ENCODE measurements around the gene PPFIBP2. TPM values are rescaled to one million over a fixed set of nuclear protein-coding genes. Genes with fewer than 3 reads are reported as not detected.

The PPFIBP2 gene
- total RNA-seq, 1 donor from 2014 or later, result 112 TPM

GRCh38 chr11:7495882-7496551, 17.8 kb upstream of the PPFIBP2 start:
- Mint-ChIP-seq H3K4me3 (peak overlapping the region; percentile 68), H3K27ac (peak overlapping the region; percentile 94), H3K9me3 (no peaks in the 10 kb centered on the region), H3K36me3 (ENCODE audit: low read depth) (no peaks in the 10 kb centered on the region), H3K4me1 (peaks cover 79% of the 10 kb centered on the region), H3K27me3 (no peaks in the 10 kb centered on the region)
- ChIA-PET CTCF (interaction anchor here (0.9 to 2.3 kb wide), 4 partner anchors 15 to 169 kb away, joined by 3 to 11 read pairs (median 3); partner anchors contain the start of gene PPFIBP2), POLR2A (interaction anchor here (0.6 to 4.7 kb wide), 12 partner anchors 10 to 1873 kb away, joined by 3 to 91 read pairs (median 4); partner anchors contain the start of genes OLFML1, PPFIBP2 and TPP1)
- DNase-seq, result peak; percentile 49
- intact Hi-C loops (cut with micrococcal nuclease), result loop anchor here (1.0 to 10.0 kb wide), 7 partner anchors 16 to 1031 kb away; partner anchors contain the start of gene EIF3F
- no peak for TF ChIP-seq CTCF (IDR thresholded peaks at IDR 0.05)
- peak; percentile 78 for ATAC-seq (ENCODE audit: low read depth)

- no peak for DNase-seq
- H3K27ac Mint-ChIP-seq, result peak overlapping the region; percentile 94
- H3K4me3 Mint-ChIP-seq, result peak overlapping the region; percentile 32
- no peak for TF ChIP-seq CTCF (IDR thresholded peaks at IDR 0.05)
- ATAC-seq (ENCODE audit: low read depth), result no peak
- CTCF ChIA-PET, result interaction anchor here (2.3 kb wide), 1 partner anchor 15 kb away, joined by 11 read pairs; the partner anchor contains the start of gene PPFIBP2
- H3K27me3 Mint-ChIP-seq, result no peaks in the 10 kb centered on the region
- POLR2A ChIA-PET, result interaction anchor here (4.7 kb wide), 1 partner anchor 14 kb away, joined by 91 read pairs; the partner anchor contains the start of gene PPFIBP2
- no peaks in the 10 kb centered on the region for H3K36me3 Mint-ChIP-seq (ENCODE audit: low read depth)
- intact Hi-C loops (cut with micrococcal nuclease), result loop anchor here (1.0 to 10.0 kb wide), 2 partner anchors 8 to 1033 kb away; no protein-coding TSS in a partner anchor
- peaks cover 65% of the 10 kb centered on the region for H3K4me1 Mint-ChIP-seq
- H3K9me3 Mint-ChIP-seq, result no peaks in the 10 kb centered on the region
These were observed 15.6 kb upstream of the PPFIBP2 start for GRCh38 chr11:7498193-7498592.

- TF ChIP-seq CTCF (IDR thresholded peaks at IDR 0.05), result no peak
- H3K36me3 Mint-ChIP-seq (ENCODE audit: low read depth), result no peaks in the 10 kb centered on the region
- ChIA-PET POLR2A (interaction anchor here (0.8 to 4.7 kb wide), 2 partner anchors 14 to 22 kb away, joined by 3 to 91 read pairs; partner anchors contain the start of gene PPFIBP2), CTCF (no interaction called here)
- H3K4me3 Mint-ChIP-seq, result no peak overlapping the region
- DNase-seq, result no peak
- no peaks in the 10 kb centered on the region for H3K9me3 Mint-ChIP-seq
- peaks cover 56% of the 10 kb centered on the region for H3K4me1 Mint-ChIP-seq
- intact Hi-C loops (cut with micrococcal nuclease), result loop anchor here (10.0 kb wide), 1 partner anchor 1034 kb away; no protein-coding TSS in a partner anchor
- peak overlapping the region; percentile 94 for H3K27ac Mint-ChIP-seq
- no peak for ATAC-seq (ENCODE audit: low read depth)
- no peaks in the 10 kb centered on the region for H3K27me3 Mint-ChIP-seq
These were observed 14.7 kb upstream of the PPFIBP2 start for GRCh38 chr11:7499081-7499480.

- ChIA-PET POLR2A (interaction anchor here (2.6 kb wide), 1 partner anchor 11 kb away, joined by 28 read pairs; the partner anchor contains the start of gene PPFIBP2), CTCF (no interaction called here)
- H3K27ac Mint-ChIP-seq, result no peak overlapping the region
- peaks cover 44% of the 10 kb centered on the region for H3K4me1 Mint-ChIP-seq
- no peaks in the 10 kb centered on the region for H3K9me3 Mint-ChIP-seq
- ATAC-seq (ENCODE audit: low read depth) (no peak), DNase-seq (no peak)
- intact Hi-C loops (cut with micrococcal nuclease), result no loop called here
- no peak overlapping the region for H3K4me3 Mint-ChIP-seq
- H3K27me3 Mint-ChIP-seq, result no peaks in the 10 kb centered on the region
- no peak for TF ChIP-seq CTCF (IDR thresholded peaks at IDR 0.05)
- H3K36me3 Mint-ChIP-seq (ENCODE audit: low read depth), result no peaks in the 10 kb centered on the region
These were observed 13.5 kb upstream of the PPFIBP2 start for GRCh38 chr11:7500251-7500650.

- no peak for DNase-seq
- peaks cover 42% of the 10 kb centered on the region for H3K4me1 Mint-ChIP-seq
- no peak overlapping the region for H3K4me3 Mint-ChIP-seq
- ATAC-seq (ENCODE audit: low read depth), result no peak
- intact Hi-C loops (cut with micrococcal nuclease), result no loop called here
- H3K36me3 Mint-ChIP-seq (ENCODE audit: low read depth), result no peaks in the 10 kb centered on the region
- H3K27me3 Mint-ChIP-seq, result no peaks in the 10 kb centered on the region
- CTCF ChIA-PET, result interaction anchor here (1.2 kb wide), 1 partner anchor 11 kb away, joined by 3 read pairs; no protein-coding TSS in a partner anchor
- no peak for TF ChIP-seq CTCF (IDR thresholded peaks at IDR 0.05)
- no peaks in the 10 kb centered on the region for H3K9me3 Mint-ChIP-seq
- POLR2A ChIA-PET, result interaction anchor here (2.6 kb wide), 1 partner anchor 10 kb away, joined by 28 read pairs; the partner anchor contains the start of gene PPFIBP2
- H3K27ac Mint-ChIP-seq, result no peak overlapping the region
These were observed 12.5 kb upstream of the PPFIBP2 start for GRCh38 chr11:7501251-7501650.

Measured in activated B cell treated with CpG ODN at 0.5 μM for 24 hours (primary cell).